Tibial nerve (tissue), 3 donors: ENCODE measurements around the gene CRYGS.

ENCODE experiments used
- POLR2A ChIP-seq, 2 donors: fragments of 450-650 bp; IDR thresholded peaks; one replicate each; pipeline ENCODE4 v1.6.1; 2017; ENCODE audit warnings: antibody characterized with exemption in 2 of 2, mild to moderate bottlenecking in 2 of 2, moderate library complexity in 2 of 2
- TF ChIP-seq, protein P1 (sequence below), 5 experiments: fragments of 200-600 bp in 3 of 5; fragments of 450-650 bp in 2 of 5; sonication (generic) in 3 of 5; IDR thresholded peaks; one replicate each; pipeline ENCODE4 v1.5.1; 2016 to 2019; ENCODE audit warnings: antibody characterized with exemption in 5 of 5, mild to moderate bottlenecking in 3 of 5, moderate library complexity in 2 of 5

GRCh38 chr3:186516646-186517045 is 27.5 kb downstream of the CRYGS start:
- TF ChIP-seq, protein P1, sequence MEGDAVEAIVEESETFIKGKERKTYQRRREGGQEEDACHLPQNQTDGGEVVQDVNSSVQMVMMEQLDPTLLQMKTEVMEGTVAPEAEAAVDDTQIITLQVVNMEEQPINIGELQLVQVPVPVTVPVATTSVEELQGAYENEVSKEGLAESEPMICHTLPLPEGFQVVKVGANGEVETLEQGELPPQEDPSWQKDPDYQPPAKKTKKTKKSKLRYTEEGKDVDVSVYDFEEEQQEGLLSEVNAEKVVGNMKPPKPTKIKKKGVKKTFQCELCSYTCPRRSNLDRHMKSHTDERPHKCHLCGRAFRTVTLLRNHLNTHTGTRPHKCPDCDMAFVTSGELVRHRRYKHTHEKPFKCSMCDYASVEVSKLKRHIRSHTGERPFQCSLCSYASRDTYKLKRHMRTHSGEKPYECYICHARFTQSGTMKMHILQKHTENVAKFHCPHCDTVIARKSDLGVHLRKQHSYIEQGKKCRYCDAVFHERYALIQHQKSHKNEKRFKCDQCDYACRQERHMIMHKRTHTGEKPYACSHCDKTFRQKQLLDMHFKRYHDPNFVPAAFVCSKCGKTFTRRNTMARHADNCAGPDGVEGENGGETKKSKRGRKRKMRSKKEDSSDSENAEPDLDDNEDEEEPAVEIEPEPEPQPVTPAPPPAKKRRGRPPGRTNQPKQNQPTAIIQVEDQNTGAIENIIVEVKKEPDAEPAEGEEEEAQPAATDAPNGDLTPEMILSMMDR (IDR thresholded peaks at IDR 0.05), result no peak
- no peak for TF ChIP-seq POLR2A (IDR thresholded peaks at IDR 0.05)
